ENCODE results near the gene MIER2.

Gene MIER2

GRCh38 chr19:370641-371330, 26.2 kb upstream of the MIER2 start:
- DNase-seq (ENCODE audit: extremely low read depth, low read depth), result no peak
- no peak overlapping the region for H3K4me3 ChIP-seq (replicated peaks; ENCODE audit: low read depth, low read length)
- TF ChIP-seq CTCF (IDR thresholded peaks at IDR 0.05; ENCODE audit: low read depth, low read length, missing control alignments), result no peak

DNA sequence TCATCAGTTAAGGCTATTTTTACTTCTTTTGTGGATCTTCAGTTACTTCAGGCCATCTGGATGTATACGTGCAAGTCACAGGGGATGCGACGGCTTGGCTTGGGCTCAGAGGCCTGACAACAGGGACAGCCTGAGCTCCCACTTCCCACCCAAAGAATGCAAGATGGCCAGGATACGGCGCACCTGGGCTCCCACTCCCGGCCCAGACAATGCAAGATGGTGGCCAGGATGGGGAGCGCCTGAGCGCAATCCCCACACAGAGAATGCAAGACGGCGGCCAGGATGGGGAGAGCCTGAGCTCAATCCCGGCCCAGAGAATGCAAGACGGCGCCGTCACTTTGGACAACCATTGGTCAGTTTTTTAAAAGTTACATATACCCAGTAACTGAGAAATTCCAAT, 25.3 kb upstream of the MIER2 start:
- H3K4me3 ChIP-seq (replicated peaks; ENCODE audit: low read depth, low read length), result no peak overlapping the region
- TF ChIP-seq CTCF (IDR thresholded peaks at IDR 0.05; ENCODE audit: low read depth, low read length, missing control alignments), result no peak
- no peak for DNase-seq (ENCODE audit: extremely low read depth, low read depth)

- TF ChIP-seq CTCF (IDR thresholded peaks at IDR 0.05; ENCODE audit: low read depth, low read length, missing control alignments), result no peak
- no peak overlapping the region for H3K4me3 ChIP-seq (replicated peaks; ENCODE audit: low read depth, low read length)
- no peak for DNase-seq (ENCODE audit: extremely low read depth, low read depth)
These were observed 24.7 kb upstream of the MIER2 start for GRCh38 chr19:369256-369655.

DNA sequence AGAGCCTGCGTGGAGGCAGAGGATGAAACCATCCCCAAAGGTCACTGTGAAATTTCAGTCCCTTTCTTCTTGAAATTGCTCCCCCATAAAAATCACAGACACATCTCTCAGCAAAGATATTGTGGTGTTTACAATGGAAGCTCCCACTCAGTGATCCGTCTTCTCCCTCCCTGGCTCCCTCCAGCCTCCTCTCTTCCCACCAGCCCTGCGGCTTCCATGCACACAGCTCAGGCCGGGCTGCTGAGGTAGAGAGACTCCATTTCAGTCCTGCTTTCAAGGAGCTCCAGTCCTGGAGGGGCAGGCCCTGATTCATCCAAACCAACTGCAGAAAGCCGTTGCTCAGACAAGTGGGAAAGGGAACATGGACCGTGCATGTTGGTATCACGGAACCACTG, 24.0 kb upstream of the MIER2 start:
- no peak overlapping the region for H3K4me3 ChIP-seq (replicated peaks; ENCODE audit: low read depth, low read length)
- DNase-seq (ENCODE audit: extremely low read depth, low read depth), result no peak
- no peak for TF ChIP-seq CTCF (IDR thresholded peaks at IDR 0.05; ENCODE audit: low read depth, low read length, missing control alignments)

- no peak for TF ChIP-seq CTCF (IDR thresholded peaks at IDR 0.05; ENCODE audit: low read depth, low read length, missing control alignments)
- no peak overlapping the region for H3K4me3 ChIP-seq (replicated peaks; ENCODE audit: low read depth, low read length)
- no peak for DNase-seq (ENCODE audit: extremely low read depth, low read depth)
These were observed 23.5 kb upstream of the MIER2 start for GRCh38 chr19:367963-368629.

GRCh38 chr19:367561-367960, 23.0 kb upstream of the MIER2 start:
- no peak overlapping the region for H3K4me3 ChIP-seq (replicated peaks; ENCODE audit: low read depth, low read length)
- TF ChIP-seq CTCF (IDR thresholded peaks at IDR 0.05; ENCODE audit: low read depth, low read length, missing control alignments), result no peak
- no peak for DNase-seq (ENCODE audit: extremely low read depth, low read depth)
